HCT116 (cell line): ENCODE measurements around the gene LARP1. TPM values are rescaled to one million over a fixed set of nuclear protein-coding genes. Genes with fewer than 3 reads are reported as not detected.

ENCODE experiments used
- ATAC-seq: fragments of 200-7000 bp; cut with Tn5 transposase; 2 replicates; pipeline ENCODE4 v1.9.1; 2020; ENCODE audit warnings: mild to moderate bottlenecking, moderate library complexity
- BruUV-seq: library from RNA; stranded (reverse); fragments of 400-500 nt; replicated peaks from 2 replicates; lab custom pipeline; 2021; lab: Mats Ljungman, UMichigan
- CTCF ChIA-PET: fragments of 300-600 bp; sonication (Branson Sonifier 250); formaldehyde crosslinking; loops from one replicate; lab custom pipeline; 2021; ENCODE audit warnings: antibody characterized with exemption; lab: Charles Lee
- POLR2A ChIA-PET: fragments of 300-600, 350-600 bp; sonication (Branson Sonifier 250); formaldehyde crosslinking; loops from one replicate; lab custom pipeline; 2021; ENCODE audit warnings: antibody characterized with exemption; lab: Charles Lee
- RAD21 ChIA-PET, 2 experiments: fragments of 300-600 bp; sonication (Branson Sonifier 250); formaldehyde crosslinking; loops; one replicate each; lab custom pipeline; 2023; ENCODE audit warnings: low total read pairs in 2 of 2; ENCODE audit not compliant: uncharacterized antibody in 2 of 2, unreplicated experiment in 2 of 2, low non-redundant PET in 1 of 2; lab: Charles Lee
- DNase-seq: peaks from one replicate; pipeline ENCODE4 v3.0.0-alpha.2; 2010; ENCODE audit warnings: low read depth, low spot score
- H2AFZ ChIP-seq: fragments of 200-600 bp; shearing (Covaris generic), sonication (generic); 2 replicates; pipeline ENCODE4 v1.6.1; 2017; ENCODE audit warnings: low read depth, mixed run types, mixed read lengths, antibody characterized with exemption, low read length; ENCODE audit not compliant: poor library complexity, severe bottlenecking
- H3K27ac ChIP-seq: 2 replicates; pipeline ENCODE4 v1.5.1; 2012; ENCODE audit warnings: low read depth, low read length
- H3K27me3 ChIP-seq: fragments of 200-600 bp; sonication (generic); 2 replicates; pipeline ENCODE4 v1.6.1; 2016; ENCODE audit warnings: mixed run types, low read length, mixed read lengths; ENCODE audit not compliant: insufficient read depth
- H3K36me3 ChIP-seq, 2 experiments: fragments of 200-500 bp in 1 of 2; fragments of 200-600 bp in 1 of 2; sonication (Bioruptor generic) in 1 of 2; sonication (generic) in 1 of 2; 2 replicates each; pipeline versions ENCODE4 v1.5.1 to v1.6.1; 2014 to 2016; ENCODE audit warnings: low read length in 2 of 2, inconsistent platforms in 1 of 2, mixed read lengths in 1 of 2, mixed run types in 1 of 2; ENCODE audit not compliant: insufficient read depth in 2 of 2, control insufficient read depth in 1 of 2
- H3K4me1 ChIP-seq, 2 experiments: fragments of 200-600 bp in 1 of 2; sonication (generic) in 1 of 2; 2 replicates each; pipeline versions ENCODE4 v1.5.1 to v1.6.1; 2012 to 2017; ENCODE audit warnings: low read length in 2 of 2, inconsistent platforms in 1 of 2, mild to moderate bottlenecking in 1 of 2, mixed read lengths in 1 of 2, mixed run types in 1 of 2, moderate library complexity in 1 of 2; ENCODE audit not compliant: insufficient read depth in 2 of 2, control insufficient read depth in 1 of 2
- H3K4me2 ChIP-seq: fragments of 200-600 bp; sonication (generic); 2 replicates; pipeline ENCODE4 v1.6.1; 2017; ENCODE audit warnings: mixed run types, low read length, mixed read lengths
- H3K4me3 ChIP-seq, 2 experiments: fragments of 200-600 bp in 1 of 2; sonication (generic) in 1 of 2; replicated peaks in 1 of 2; 2 replicates each; pipeline ENCODE4 v1.5.1; 2011 to 2016; ENCODE audit warnings: low read length in 2 of 2, control low read depth in 1 of 2, low read depth in 1 of 2, mild to moderate bottlenecking in 1 of 2, mixed read lengths in 1 of 2, mixed run types in 1 of 2
- H3K79me2 ChIP-seq: fragments of 200-600 bp; sonication (generic); 2 replicates; pipeline ENCODE4 v1.6.1; 2017; ENCODE audit warnings: mild to moderate bottlenecking, mixed run types, low read length, moderate library complexity, mixed read lengths; ENCODE audit not compliant: insufficient read depth
- H3K9ac ChIP-seq: fragments of 200-600 bp; sonication (generic); 2 replicates; pipeline ENCODE4 v1.6.1; 2016; ENCODE audit warnings: low read length, mixed read lengths
- H3K9me2 ChIP-seq: fragments of 200-600 bp; sonication (generic), shearing (Covaris generic); 2 replicates; pipeline ENCODE4 v1.6.1; 2017; ENCODE audit warnings: mixed run types, mild to moderate bottlenecking, moderate library complexity; ENCODE audit not compliant: insufficient read depth
- H3K9me3 ChIP-seq, 2 experiments: fragments of 200-500 bp in 1 of 2; fragments of 200-600 bp in 1 of 2; sonication (Bioruptor generic) in 1 of 2; sonication (generic) in 1 of 2; 2 replicates each; pipeline ENCODE4 v1.6.1; 2014 to 2017; ENCODE audit warnings: low read length in 2 of 2, mixed read lengths in 2 of 2, inconsistent platforms in 1 of 2, low read depth in 1 of 2, mild to moderate bottlenecking in 1 of 2, mixed run types in 1 of 2, moderate library complexity in 1 of 2; ENCODE audit not compliant: control insufficient read depth in 1 of 2, insufficient read depth in 1 of 2
- H4K20me1 ChIP-seq: fragments of 200-600 bp; sonication (generic), shearing (Covaris generic); 2 replicates; pipeline ENCODE4 v1.6.1; 2017; ENCODE audit warnings: mixed run types, mild to moderate bottlenecking, moderate library complexity; ENCODE audit not compliant: insufficient read depth
- CBX3 ChIP-seq: IDR thresholded peaks from 2 replicates; pipeline ENCODE4 v1.6.1; 2012; ENCODE audit warnings: low read depth
- EGR1 ChIP-seq: IDR thresholded peaks from 2 replicates; pipeline ENCODE4 v1.6.1; 2012; ENCODE audit warnings: low read depth
- ELF1 ChIP-seq: IDR thresholded peaks from 2 replicates; pipeline ENCODE4 v1.6.1; 2012; ENCODE audit warnings: low read depth, borderline replicate concordance
- EZH2phosphoT487 ChIP-seq: fragments of 200-600 bp; IDR thresholded peaks from 2 replicates; pipeline ENCODE4 v1.6.1; 2018; ENCODE audit warnings: antibody characterized with exemption, borderline replicate concordance
- FOSL1 ChIP-seq: IDR thresholded peaks from 2 replicates; pipeline ENCODE4 v1.6.1; 2012; ENCODE audit warnings: low read depth
- JUND ChIP-seq: IDR thresholded peaks from 2 replicates; pipeline ENCODE4 v1.6.1; 2012
- POLR2A ChIP-seq: IDR thresholded peaks from 2 replicates; pipeline ENCODE4 v1.7.0; 2011; ENCODE audit warnings: borderline replicate concordance; ENCODE audit not compliant: insufficient read depth, insufficient read length; ENCODE audit errors: extremely low read depth
- POLR2AphosphoS5 ChIP-seq: IDR thresholded peaks from 2 replicates; pipeline ENCODE4 v1.6.1; 2011; ENCODE audit warnings: mild to moderate bottlenecking, low read depth, low read length, moderate library complexity
- SRF ChIP-seq: IDR thresholded peaks from 2 replicates; pipeline ENCODE4 v1.6.1; 2012; ENCODE audit warnings: low read depth
- TCF7L2 ChIP-seq: IDR thresholded peaks from 2 replicates; pipeline ENCODE4 v1.7.0; 2011; ENCODE audit warnings: borderline replicate concordance, inconsistent platforms; ENCODE audit not compliant: insufficient read depth, insufficient read length; ENCODE audit errors: extremely low read depth
- YY1 ChIP-seq: IDR thresholded peaks from 2 replicates; pipeline ENCODE4 v1.6.1; 2011; ENCODE audit warnings: low read length, low read depth, moderate library complexity, mild to moderate bottlenecking; ENCODE audit not compliant: insufficient replicate concordance; ENCODE audit errors: extremely low read depth
- intact Hi-C: fragments of 100-400 bp; cut with micrococcal nuclease; formaldehyde crosslinking; loops from 2 replicates; pipeline ENCODE4 v1.10.0; 2022
- total RNA-seq: library from RNA; stranded (reverse); gene quantifications from one replicate; pipeline ENCODE4 v1.2.1, GENCODE V29; 2021; ENCODE audit not compliant: unreplicated experiment
- TF ChIP-seq, protein P1 (sequence below): IDR thresholded peaks from 2 replicates; pipeline ENCODE4 v1.6.1; 2012
- TF ChIP-seq, protein P2 (sequence below): IDR thresholded peaks from 2 replicates; pipeline ENCODE4 v1.6.1; 2012; ENCODE audit warnings: low read depth
- TF ChIP-seq, protein P3 (sequence below): IDR thresholded peaks from 2 replicates; pipeline ENCODE4 v1.6.1; 2012
- TF ChIP-seq, protein P4 (sequence below), 3 experiments: fragments of 200-600 bp in 1 of 3; sonication (generic) in 1 of 3; IDR thresholded peaks in 2 of 3; conservative IDR thresholded peaks in 1 of 3; 2 replicates each; pipeline ENCODE4 v1.5.1; 2012 to 2017; ENCODE audit warnings: low read depth in 2 of 3, low read length in 2 of 3, antibody characterized with exemption in 1 of 3, borderline replicate concordance in 1 of 3, control low read depth in 1 of 3, mild to moderate bottlenecking in 1 of 3, mixed read lengths in 1 of 3, mixed run types in 1 of 3, moderate library complexity in 1 of 3; ENCODE audit not compliant: insufficient read depth in 1 of 3

Gene LARP1
- total RNA-seq, 1 experiment from 2014 or later, result 201 TPM

DNA sequence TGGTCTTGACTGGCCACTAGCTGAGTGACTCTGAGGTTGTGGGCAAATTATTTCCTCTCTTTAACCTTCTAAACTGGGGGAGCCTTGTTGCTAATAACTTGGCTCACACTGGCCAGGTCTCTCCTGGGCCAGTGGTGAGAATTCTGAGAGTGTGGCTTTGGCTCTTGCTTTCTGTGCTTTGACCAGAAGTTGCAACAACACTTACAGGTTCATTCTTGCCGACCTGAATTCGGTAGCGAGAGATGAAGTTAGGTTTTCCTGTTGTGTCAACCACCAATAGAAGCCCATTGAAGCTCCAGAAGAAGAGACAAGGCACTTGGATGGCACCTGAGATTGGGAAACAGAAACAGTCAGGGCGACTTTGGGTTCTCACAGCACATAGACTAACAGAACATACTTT lies 75.4 kb downstream of the LARP1 start:
- no peak for TF ChIP-seq YY1
- Histone ChIP-seq H4K20me1 (no peaks in the 10 kb centered on the region), H2AFZ (no peak overlapping the region), H3K4me2 (peak overlapping the region; percentile 66), H3K4me3 (peak overlapping the region in 1 of 2 experiments; percentile 33; a peak in 2 of 4 replicates), H3K9me2 (no peaks in the 10 kb centered on the region), H3K9ac (peak overlapping the region; percentile 11; the same call in 1 of the 2 replicates), H3K27ac (peak overlapping the region; percentile 56), H3K27me3 (no peaks in the 10 kb centered on the region), H3K79me2 (no peaks in the 10 kb centered on the region), H3K36me3 (no peaks in the 10 kb centered on the region), H3K4me1 (peaks cover 42 to 52% of the 10 kb centered on the region in 2 experiments), H3K9me3 (no peaks in the 10 kb centered on the region)
- intact Hi-C loops, result no loop called here
- ChIA-PET POLR2A (interaction anchor here (2.1 kb wide), 1 partner anchor 27 kb away, joined by 7 read pairs; the partner anchor contains the start of gene CNOT8), CTCF (no interaction called here), RAD21 (interaction anchor here in 1 of 2 experiments (0.6 kb wide), 1 partner anchor 694 kb away, joined by 3 read pairs; no protein-coding TSS in a partner anchor)
- ATAC-seq (no peak), DNase-seq (no peak)
- no TSS peak for BruUV-seq

DNA sequence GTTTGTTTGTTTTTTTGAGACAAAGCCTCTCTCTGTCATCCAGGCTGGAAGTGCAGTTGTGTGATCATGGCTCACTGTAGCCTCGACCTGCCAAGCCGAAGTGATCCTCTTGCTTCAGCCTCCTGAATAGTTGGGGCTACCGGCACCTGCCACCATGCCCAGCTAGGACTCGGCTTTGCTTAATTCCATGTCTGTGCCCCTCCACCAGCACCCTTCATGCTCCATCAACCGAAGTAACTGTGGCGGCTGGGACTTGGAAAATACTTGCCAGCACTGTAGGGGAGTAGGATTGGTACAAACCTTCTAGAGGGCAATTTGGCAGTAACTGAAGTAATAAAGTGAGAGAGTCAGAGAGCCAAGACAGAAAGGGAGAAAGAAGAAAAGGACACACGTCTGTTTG lies 76.3 kb downstream of the LARP1 start:
- no peaks in the 10 kb centered on the region for H3K9me3 ChIP-seq
- ChIA-PET RAD21 (no interaction called here), POLR2A (no interaction called here), CTCF (no interaction called here)
- H3K9me2 ChIP-seq, result no peaks in the 10 kb centered on the region
- DNase-seq, result no peak
- H3K27me3 ChIP-seq, result no peaks in the 10 kb centered on the region
- no peaks in the 10 kb centered on the region for H3K79me2 ChIP-seq
- BruUV-seq, result no TSS peak
- H3K9ac ChIP-seq, result no peak overlapping the region
- intact Hi-C loops, result no loop called here
- H3K27ac ChIP-seq, result no peak overlapping the region
- peaks cover 48 to 60% of the 10 kb centered on the region in 2 experiments for H3K4me1 ChIP-seq
- H3K36me3 ChIP-seq, result no peaks in the 10 kb centered on the region
- no peak overlapping the region for H3K4me2 ChIP-seq
- ATAC-seq, result no peak
- no peaks in the 10 kb centered on the region for H4K20me1 ChIP-seq
- H2AFZ ChIP-seq, result no peak overlapping the region
- no peak overlapping the region for H3K4me3 ChIP-seq
- no peak for TF ChIP-seq SRF
- no peak for TF ChIP-seq JUND
- TF ChIP-seq POLR2A, result no peak
- TF ChIP-seq CBX3, result no peak
- TF ChIP-seq, protein P1, sequence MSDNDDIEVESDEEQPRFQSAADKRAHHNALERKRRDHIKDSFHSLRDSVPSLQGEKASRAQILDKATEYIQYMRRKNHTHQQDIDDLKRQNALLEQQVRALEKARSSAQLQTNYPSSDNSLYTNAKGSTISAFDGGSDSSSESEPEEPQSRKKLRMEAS, result no peak
- TF ChIP-seq EZH2phosphoT487, result no peak
- no peak for TF ChIP-seq FOSL1
- TF ChIP-seq, protein P2, sequence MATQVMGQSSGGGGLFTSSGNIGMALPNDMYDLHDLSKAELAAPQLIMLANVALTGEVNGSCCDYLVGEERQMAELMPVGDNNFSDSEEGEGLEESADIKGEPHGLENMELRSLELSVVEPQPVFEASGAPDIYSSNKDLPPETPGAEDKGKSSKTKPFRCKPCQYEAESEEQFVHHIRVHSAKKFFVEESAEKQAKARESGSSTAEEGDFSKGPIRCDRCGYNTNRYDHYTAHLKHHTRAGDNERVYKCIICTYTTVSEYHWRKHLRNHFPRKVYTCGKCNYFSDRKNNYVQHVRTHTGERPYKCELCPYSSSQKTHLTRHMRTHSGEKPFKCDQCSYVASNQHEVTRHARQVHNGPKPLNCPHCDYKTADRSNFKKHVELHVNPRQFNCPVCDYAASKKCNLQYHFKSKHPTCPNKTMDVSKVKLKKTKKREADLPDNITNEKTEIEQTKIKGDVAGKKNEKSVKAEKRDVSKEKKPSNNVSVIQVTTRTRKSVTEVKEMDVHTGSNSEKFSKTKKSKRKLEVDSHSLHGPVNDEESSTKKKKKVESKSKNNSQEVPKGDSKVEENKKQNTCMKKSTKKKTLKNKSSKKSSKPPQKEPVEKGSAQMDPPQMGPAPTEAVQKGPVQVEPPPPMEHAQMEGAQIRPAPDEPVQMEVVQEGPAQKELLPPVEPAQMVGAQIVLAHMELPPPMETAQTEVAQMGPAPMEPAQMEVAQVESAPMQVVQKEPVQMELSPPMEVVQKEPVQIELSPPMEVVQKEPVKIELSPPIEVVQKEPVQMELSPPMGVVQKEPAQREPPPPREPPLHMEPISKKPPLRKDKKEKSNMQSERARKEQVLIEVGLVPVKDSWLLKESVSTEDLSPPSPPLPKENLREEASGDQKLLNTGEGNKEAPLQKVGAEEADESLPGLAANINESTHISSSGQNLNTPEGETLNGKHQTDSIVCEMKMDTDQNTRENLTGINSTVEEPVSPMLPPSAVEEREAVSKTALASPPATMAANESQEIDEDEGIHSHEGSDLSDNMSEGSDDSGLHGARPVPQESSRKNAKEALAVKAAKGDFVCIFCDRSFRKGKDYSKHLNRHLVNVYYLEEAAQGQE, result no peak
- TF ChIP-seq EGR1, result no peak
- TF ChIP-seq, protein P3, sequence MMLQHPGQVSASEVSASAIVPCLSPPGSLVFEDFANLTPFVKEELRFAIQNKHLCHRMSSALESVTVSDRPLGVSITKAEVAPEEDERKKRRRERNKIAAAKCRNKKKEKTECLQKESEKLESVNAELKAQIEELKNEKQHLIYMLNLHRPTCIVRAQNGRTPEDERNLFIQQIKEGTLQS, result no peak
- TF ChIP-seq TCF7L2, result no peak
- TF ChIP-seq POLR2AphosphoS5, result no peak
- no peak for TF ChIP-seq YY1
- TF ChIP-seq, protein P4, sequence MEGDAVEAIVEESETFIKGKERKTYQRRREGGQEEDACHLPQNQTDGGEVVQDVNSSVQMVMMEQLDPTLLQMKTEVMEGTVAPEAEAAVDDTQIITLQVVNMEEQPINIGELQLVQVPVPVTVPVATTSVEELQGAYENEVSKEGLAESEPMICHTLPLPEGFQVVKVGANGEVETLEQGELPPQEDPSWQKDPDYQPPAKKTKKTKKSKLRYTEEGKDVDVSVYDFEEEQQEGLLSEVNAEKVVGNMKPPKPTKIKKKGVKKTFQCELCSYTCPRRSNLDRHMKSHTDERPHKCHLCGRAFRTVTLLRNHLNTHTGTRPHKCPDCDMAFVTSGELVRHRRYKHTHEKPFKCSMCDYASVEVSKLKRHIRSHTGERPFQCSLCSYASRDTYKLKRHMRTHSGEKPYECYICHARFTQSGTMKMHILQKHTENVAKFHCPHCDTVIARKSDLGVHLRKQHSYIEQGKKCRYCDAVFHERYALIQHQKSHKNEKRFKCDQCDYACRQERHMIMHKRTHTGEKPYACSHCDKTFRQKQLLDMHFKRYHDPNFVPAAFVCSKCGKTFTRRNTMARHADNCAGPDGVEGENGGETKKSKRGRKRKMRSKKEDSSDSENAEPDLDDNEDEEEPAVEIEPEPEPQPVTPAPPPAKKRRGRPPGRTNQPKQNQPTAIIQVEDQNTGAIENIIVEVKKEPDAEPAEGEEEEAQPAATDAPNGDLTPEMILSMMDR (IDR thresholded peaks at IDR 0.05 in 2 of 3, conservative IDR thresholded peaks at IDR 0.05 in 1 of 3; ENCODE audit: borderline replicate concordance in 1 of 3, insufficient read depth in 1 of 3, low read depth in 2 of 3, low read length in 2 of 3), result no peak
- no peak for TF ChIP-seq ELF1
